NCI-H1694 treated with DMSO at 0.1 percent for 48 hours (cell line): ENCODE data around the gene NKIRAS1.
"Not testable (repeated sequence)": the region's sequence is repeated elsewhere in the genome, so short reads cannot be mapped to it uniquely, and the experiment has no call there.

Experiments
- DNase-seq: peaks from one replicate; lab custom pipeline; 2025; lab: John Stamatoyannopoulos, UW

Gene NKIRAS1

GRCh38 chr3:23904545-23904944, 12.2 kb downstream of the NKIRAS1 start:
- DNase-seq, result no peak

- DNase-seq, result no peak
These were observed 16.0 kb downstream of the NKIRAS1 start for GRCh38 chr3:23900744-23901143.

DNA sequence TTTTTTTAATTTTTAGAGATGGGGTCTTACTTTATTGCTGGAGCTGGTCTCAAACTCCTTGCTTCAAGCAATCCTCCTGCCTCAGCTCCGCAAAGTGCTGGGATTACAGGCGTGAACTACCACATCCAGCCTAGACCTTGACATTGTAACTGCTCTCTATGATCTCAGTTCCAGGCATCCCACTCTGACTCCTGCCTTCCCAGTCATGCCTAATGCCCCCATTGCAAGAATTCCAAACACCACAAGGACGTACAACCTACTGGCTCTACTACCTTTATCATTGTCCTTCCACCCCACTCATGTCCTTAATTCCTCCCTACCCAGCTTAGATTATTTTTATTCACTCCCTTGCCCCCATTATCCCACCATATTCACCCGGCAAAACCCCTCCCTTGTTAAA, 21.6 kb downstream of the NKIRAS1 start:
- DNase-seq, result no peak

- no peak for DNase-seq
These were observed 22.3 kb downstream of the NKIRAS1 start for GRCh38 chr3:23894254-23895061.

DNA sequence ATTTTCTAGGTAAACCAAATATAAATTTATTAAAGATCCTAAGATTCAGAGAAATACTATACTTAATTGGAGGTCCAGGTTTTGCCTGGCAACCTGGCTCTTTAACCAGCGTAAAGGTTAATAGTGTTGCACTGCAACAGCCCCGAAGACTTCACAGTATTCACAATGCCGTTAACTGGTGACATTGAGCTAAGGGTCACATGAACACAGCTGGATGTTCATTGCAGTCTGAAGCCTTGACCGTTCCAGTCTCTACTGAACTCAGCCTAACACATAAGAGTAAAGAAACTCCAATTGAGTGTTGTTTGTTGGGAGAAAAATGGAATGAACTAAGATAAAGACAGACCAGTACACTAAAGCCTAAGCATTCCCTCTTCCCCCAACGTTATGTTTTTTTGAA, 26.8 kb downstream of the NKIRAS1 start:
- no peak for DNase-seq

- DNase-seq, result no peak
These were observed 27.4 kb downstream of the NKIRAS1 start for GRCh38 chr3:23889386-23889785.

DNA sequence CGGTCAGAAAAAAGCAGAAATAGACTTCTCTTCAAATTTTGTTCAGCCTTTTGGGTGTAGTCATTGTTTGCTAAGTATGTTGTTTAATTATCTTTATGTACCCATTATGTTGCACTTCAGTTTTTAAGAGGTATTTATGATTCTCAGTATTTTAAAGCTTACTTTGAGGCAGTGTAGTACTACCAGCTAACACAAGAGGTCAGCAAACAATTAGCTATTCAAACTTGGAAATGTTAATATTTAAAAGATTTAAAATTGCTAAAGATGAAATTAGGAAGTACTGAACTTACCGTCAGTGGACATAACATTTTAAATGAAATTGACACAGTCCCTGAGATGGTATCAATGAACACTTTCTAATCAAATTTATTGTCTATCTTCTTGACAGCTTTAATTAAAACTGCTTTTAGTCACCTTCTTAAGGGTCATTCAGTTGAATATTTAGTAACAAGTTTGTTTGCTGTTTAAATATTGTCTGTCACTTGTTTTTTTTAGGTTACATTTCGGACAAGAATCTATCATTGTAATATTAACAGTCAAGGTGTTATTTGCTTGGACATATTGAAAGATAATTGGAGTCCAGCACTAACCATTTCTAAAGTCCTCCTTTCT, 28.1 kb downstream of the NKIRAS1 start:
- DNase-seq, result peak; percentile 4

DNA sequence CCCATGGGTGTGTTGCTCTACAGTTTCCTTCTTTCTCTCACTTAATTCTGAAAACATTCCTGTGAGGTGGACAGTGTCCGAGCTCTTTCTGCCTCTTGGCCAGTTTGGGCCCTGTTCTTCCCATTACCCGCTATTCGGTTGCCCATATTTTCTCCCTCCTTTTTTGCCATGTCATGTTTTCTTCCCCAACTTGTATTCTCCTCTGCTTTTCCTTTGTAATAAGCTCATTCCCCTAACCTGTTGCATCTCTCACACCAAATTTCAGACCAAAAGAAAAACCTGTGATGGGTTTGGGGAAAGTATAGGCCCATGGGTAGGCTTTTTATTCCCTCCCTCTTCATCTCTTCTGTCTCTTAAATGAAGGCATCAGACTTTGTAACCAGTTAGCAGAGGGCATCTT, 30.5 kb downstream of the NKIRAS1 start:
- no peak for DNase-seq

DNA sequence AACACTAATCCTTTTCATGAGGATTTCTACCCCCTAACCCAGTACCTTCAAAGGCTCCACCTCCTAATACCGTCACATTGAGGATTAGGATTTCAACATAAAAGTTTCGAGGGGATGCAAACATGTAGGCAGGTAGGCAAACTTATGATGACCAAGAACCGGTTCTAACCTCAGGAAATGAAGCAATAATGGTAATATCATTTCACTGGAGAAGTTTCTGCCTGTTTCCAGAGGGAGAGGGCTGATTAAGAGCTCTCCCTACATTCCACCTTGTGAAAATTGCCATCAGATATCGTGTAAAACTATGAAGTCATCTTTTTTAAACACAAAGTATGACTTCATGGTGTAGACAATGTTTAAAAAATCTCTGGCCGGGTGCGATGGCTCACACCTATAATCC, 31.6 kb downstream of the NKIRAS1 start:
- no peak for DNase-seq

DNA sequence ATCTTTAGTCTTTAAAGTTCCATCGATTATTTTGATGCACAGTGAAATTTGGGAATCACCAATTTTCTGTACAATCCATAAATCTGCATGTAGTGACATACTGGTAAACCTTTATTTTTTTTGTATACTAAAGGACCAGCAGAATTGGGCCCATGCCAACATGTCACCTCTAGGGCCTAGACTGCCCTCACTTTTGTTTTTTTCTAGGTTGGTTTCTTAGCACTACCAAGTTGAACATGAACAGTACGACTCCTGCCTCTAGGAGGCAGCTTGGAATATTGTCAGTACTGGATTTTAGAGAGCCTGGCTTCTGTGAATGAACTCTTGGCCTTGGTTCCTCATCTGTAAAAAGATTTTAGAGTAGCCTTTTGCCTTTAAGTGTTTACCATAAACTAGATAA, 32.3 kb downstream of the NKIRAS1 start:
- DNase-seq, result no peak

DNA sequence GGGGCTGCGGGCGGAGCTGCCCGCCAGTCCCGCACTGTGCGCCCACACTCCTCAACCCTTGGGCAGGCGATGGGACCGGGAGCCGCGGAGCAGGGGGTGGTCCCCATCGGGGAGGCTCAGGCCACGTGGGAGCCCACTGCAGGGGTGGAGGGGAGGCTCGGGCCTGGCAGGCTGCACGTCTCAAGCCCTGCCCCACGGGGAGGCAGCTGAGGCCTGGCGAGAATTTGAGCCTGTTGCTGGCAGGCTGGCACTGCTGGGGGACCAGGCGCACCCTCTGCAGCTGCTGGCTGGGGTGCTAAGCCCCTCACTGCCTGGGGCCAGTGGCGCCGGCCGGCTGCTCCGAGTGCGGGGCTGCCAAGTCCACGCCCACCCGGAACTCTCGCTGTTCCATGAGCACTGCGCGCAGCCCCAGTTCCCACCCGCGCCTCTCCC, 34.3 kb downstream of the NKIRAS1 start:
- no peak for DNase-seq

DNA sequence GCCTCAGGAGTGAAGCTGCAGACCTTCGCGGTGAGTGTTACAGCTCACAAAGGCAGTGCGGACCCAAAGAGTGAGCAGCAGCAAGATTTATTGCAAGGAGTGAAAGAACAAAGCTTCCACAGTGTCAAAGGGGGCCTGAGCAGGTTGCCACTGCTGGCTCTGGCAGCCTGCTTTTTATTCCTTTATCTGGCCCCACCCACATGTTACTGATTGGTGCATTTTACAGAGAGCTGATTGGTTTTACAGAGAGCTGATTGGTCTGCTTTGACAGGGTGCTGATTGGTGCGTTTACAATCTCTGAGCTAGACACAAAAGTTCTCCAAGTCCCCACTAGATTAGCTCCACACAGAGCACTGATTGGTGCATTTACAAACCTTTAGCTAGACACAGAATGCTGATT, 34.8 kb downstream of the NKIRAS1 start:
- DNase-seq, result not testable (repeated sequence)

DNA sequence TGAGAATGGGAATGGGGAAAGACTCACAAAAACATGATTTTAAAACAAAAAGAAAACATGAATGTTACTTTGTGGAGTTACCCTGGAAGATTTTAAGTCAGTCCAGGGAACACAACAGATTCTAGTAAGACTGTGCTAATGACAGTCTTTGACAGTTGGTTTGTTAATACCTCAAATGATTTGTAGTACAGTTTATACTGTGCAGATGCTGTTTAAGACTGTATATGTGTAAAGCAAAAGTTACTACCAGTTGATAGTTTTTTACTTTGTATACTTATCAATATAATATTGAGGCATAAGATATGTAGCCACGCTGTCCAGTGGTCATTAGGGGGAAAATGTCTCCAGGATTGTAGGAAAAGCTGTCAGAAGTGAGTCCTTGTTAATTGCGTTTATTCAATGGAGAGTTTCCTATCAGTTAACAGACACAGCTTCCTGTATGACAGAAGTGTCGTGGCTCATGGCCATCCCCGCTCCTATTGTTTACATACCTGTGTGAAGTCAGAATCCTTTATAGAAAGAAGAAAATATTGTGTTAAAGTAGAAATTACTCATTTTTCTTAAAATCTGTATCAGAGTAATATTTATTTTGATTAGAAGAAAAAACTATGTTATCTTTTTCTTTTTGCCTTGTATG, 36.0 kb downstream of the NKIRAS1 start:
- DNase-seq, result no peak

- DNase-seq, result no peak
These were observed 37.3 kb downstream of the NKIRAS1 start for GRCh38 chr3:23879485-23879884.

GRCh38 chr3:23877329-23877980, 39.3 kb downstream of the NKIRAS1 start:
- DNase-seq, result no peak

- no peak for DNase-seq
These were observed 39.9 kb downstream of the NKIRAS1 start for GRCh38 chr3:23876923-23877322.

GRCh38 chr3:23875113-23875725, 41.6 kb downstream of the NKIRAS1 start:
- DNase-seq, result no peak

DNA sequence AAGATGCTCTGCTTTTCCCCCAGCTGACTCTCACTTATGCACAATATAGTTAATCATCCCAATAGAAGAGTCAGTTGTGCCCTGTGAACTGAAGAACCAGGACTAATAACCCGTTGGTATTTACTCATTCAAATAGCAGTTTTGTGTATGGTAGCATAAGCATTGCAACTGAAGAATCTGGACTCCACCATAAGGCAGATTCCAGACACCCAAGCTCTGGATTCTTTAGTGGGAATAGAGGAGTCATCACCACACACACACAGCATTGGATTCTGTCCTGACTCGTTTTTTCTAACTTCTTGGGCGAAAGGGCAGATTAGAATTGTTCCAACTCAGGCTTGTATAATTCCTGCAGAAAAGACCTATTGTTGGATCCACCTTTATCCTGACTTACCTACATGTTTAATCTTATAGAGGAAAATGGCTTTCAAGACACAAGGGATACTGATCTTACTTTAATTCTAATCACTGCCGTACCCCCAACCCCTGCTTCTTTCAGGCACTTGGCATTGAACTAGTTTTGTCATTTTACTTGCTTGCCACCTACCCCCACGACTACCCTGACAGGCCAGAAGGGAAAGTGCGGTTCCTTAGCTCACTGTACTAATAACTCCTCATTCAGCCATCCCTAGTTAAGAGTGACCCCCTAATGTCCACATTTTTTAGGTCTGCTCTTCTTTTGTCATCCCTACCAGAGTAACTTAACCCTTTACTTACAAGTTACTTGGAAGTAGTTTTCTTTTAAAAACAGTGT, 42.3 kb downstream of the NKIRAS1 start:
- DNase-seq, result no peak

DNA sequence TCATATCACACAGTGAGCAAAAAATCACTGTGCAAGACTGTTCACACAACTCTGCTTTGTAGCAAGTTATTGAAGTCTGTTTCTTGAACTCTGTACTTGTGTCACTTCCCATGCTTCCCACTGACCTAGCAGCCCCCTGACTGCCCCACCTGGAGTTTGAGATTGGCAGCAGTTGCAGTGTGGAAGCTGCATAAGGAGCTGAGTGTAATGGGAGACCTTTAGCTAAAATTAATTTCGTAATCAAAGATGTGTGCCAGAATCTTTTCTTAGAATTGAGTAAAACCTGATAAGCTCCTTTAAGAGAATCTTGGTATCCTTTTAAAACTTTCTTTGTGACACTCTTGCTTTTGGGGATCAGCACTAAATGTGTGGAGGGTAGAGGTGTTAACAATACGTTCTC, 42.8 kb downstream of the NKIRAS1 start:
- no peak for DNase-seq

GRCh38 chr3:23872330-23872729, 44.5 kb downstream of the NKIRAS1 start:
- DNase-seq, result no peak

DNA sequence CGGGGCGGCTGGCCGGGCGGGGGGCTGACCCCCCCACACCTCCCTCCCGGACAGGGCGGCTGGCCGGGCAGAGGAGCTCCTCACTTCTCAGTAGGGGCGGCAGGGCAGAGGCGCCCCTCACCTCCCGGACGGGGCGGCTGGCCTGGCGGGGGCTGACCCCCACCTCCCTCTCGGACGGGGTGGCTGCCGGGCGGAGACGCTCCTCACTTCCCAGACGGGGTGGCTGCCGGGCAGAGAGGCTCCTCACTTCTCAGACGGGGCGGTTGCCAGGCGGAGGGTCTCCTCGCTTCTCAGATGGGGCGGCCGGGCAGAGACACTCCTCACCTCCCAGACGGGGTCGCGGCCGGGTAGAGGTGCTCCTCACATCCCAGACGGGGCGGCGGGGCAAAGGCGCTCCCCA, 45.4 kb downstream of the NKIRAS1 start:
- DNase-seq, result not testable (repeated sequence)

GRCh38 chr3:23870663-23871043, 46.1 kb downstream of the NKIRAS1 start:
- DNase-seq, result not testable (repeated sequence)
